HCT116 (cell line): Measurements from ENCODE around the gene HSD3B2. TPM values are rescaled to one million over a fixed set of nuclear protein-coding genes. Genes with fewer than 3 reads are reported as not detected.

Source experiments
- ATAC-seq: fragments of 200-7000 bp; cut with Tn5 transposase; 2 replicates; pipeline ENCODE4 v1.9.1; 2020; ENCODE audit warnings: mild to moderate bottlenecking, moderate library complexity
- BruUV-seq: library from RNA; stranded (reverse); fragments of 400-500 nt; replicated peaks from 2 replicates; lab custom pipeline; 2021; lab: Mats Ljungman, UMichigan
- CTCF ChIA-PET: fragments of 300-600 bp; sonication (Branson Sonifier 250); formaldehyde crosslinking; loops from one replicate; lab custom pipeline; 2021; ENCODE audit warnings: antibody characterized with exemption; lab: Charles Lee
- POLR2A ChIA-PET: fragments of 300-600, 350-600 bp; sonication (Branson Sonifier 250); formaldehyde crosslinking; loops from one replicate; lab custom pipeline; 2021; ENCODE audit warnings: antibody characterized with exemption; lab: Charles Lee
- RAD21 ChIA-PET, 2 experiments: fragments of 300-600 bp; sonication (Branson Sonifier 250); formaldehyde crosslinking; loops; one replicate each; lab custom pipeline; 2023; ENCODE audit warnings: low total read pairs in 2 of 2; ENCODE audit not compliant: uncharacterized antibody in 2 of 2, unreplicated experiment in 2 of 2, low non-redundant PET in 1 of 2; lab: Charles Lee
- DNase-seq: peaks from one replicate; pipeline ENCODE4 v3.0.0-alpha.2; 2010; ENCODE audit warnings: low read depth, low spot score
- H2AFZ ChIP-seq: fragments of 200-600 bp; shearing (Covaris generic), sonication (generic); 2 replicates; pipeline ENCODE4 v1.6.1; 2017; ENCODE audit warnings: low read depth, mixed run types, mixed read lengths, antibody characterized with exemption, low read length; ENCODE audit not compliant: poor library complexity, severe bottlenecking
- H3K27ac ChIP-seq: 2 replicates; pipeline ENCODE4 v1.5.1; 2012; ENCODE audit warnings: low read depth, low read length
- H3K27me3 ChIP-seq: fragments of 200-600 bp; sonication (generic); 2 replicates; pipeline ENCODE4 v1.6.1; 2016; ENCODE audit warnings: mixed run types, low read length, mixed read lengths; ENCODE audit not compliant: insufficient read depth
- H3K36me3 ChIP-seq, 2 experiments: fragments of 200-500 bp in 1 of 2; fragments of 200-600 bp in 1 of 2; sonication (Bioruptor generic) in 1 of 2; sonication (generic) in 1 of 2; 2 replicates each; pipeline versions ENCODE4 v1.5.1 to v1.6.1; 2014 to 2016; ENCODE audit warnings: low read length in 2 of 2, inconsistent platforms in 1 of 2, mixed read lengths in 1 of 2, mixed run types in 1 of 2; ENCODE audit not compliant: insufficient read depth in 2 of 2, control insufficient read depth in 1 of 2
- H3K4me1 ChIP-seq, 2 experiments: fragments of 200-600 bp in 1 of 2; sonication (generic) in 1 of 2; 2 replicates each; pipeline versions ENCODE4 v1.5.1 to v1.6.1; 2012 to 2017; ENCODE audit warnings: low read length in 2 of 2, inconsistent platforms in 1 of 2, mild to moderate bottlenecking in 1 of 2, mixed read lengths in 1 of 2, mixed run types in 1 of 2, moderate library complexity in 1 of 2; ENCODE audit not compliant: insufficient read depth in 2 of 2, control insufficient read depth in 1 of 2
- H3K4me2 ChIP-seq: fragments of 200-600 bp; sonication (generic); 2 replicates; pipeline ENCODE4 v1.6.1; 2017; ENCODE audit warnings: mixed run types, low read length, mixed read lengths
- H3K4me3 ChIP-seq, 2 experiments: fragments of 200-600 bp in 1 of 2; sonication (generic) in 1 of 2; replicated peaks in 1 of 2; 2 replicates each; pipeline ENCODE4 v1.5.1; 2011 to 2016; ENCODE audit warnings: low read length in 2 of 2, control low read depth in 1 of 2, low read depth in 1 of 2, mild to moderate bottlenecking in 1 of 2, mixed read lengths in 1 of 2, mixed run types in 1 of 2
- H3K79me2 ChIP-seq: fragments of 200-600 bp; sonication (generic); 2 replicates; pipeline ENCODE4 v1.6.1; 2017; ENCODE audit warnings: mild to moderate bottlenecking, mixed run types, low read length, moderate library complexity, mixed read lengths; ENCODE audit not compliant: insufficient read depth
- H3K9ac ChIP-seq: fragments of 200-600 bp; sonication (generic); 2 replicates; pipeline ENCODE4 v1.6.1; 2016; ENCODE audit warnings: low read length, mixed read lengths
- H3K9me2 ChIP-seq: fragments of 200-600 bp; sonication (generic), shearing (Covaris generic); 2 replicates; pipeline ENCODE4 v1.6.1; 2017; ENCODE audit warnings: mixed run types, mild to moderate bottlenecking, moderate library complexity; ENCODE audit not compliant: insufficient read depth
- H3K9me3 ChIP-seq, 2 experiments: fragments of 200-500 bp in 1 of 2; fragments of 200-600 bp in 1 of 2; sonication (Bioruptor generic) in 1 of 2; sonication (generic) in 1 of 2; 2 replicates each; pipeline ENCODE4 v1.6.1; 2014 to 2017; ENCODE audit warnings: low read length in 2 of 2, mixed read lengths in 2 of 2, inconsistent platforms in 1 of 2, low read depth in 1 of 2, mild to moderate bottlenecking in 1 of 2, mixed run types in 1 of 2, moderate library complexity in 1 of 2; ENCODE audit not compliant: control insufficient read depth in 1 of 2, insufficient read depth in 1 of 2
- H4K20me1 ChIP-seq: fragments of 200-600 bp; sonication (generic), shearing (Covaris generic); 2 replicates; pipeline ENCODE4 v1.6.1; 2017; ENCODE audit warnings: mixed run types, mild to moderate bottlenecking, moderate library complexity; ENCODE audit not compliant: insufficient read depth
- EGR1 ChIP-seq: IDR thresholded peaks from 2 replicates; pipeline ENCODE4 v1.6.1; 2012; ENCODE audit warnings: low read depth
- FOSL1 ChIP-seq: IDR thresholded peaks from 2 replicates; pipeline ENCODE4 v1.6.1; 2012; ENCODE audit warnings: low read depth
- MAX ChIP-seq: IDR thresholded peaks from 2 replicates; pipeline ENCODE4 v1.6.1; 2012
- POLR2AphosphoS5 ChIP-seq: IDR thresholded peaks from 2 replicates; pipeline ENCODE4 v1.6.1; 2011; ENCODE audit warnings: mild to moderate bottlenecking, low read depth, low read length, moderate library complexity
- RAD21 ChIP-seq: IDR thresholded peaks from 2 replicates; pipeline ENCODE4 v1.6.1; 2012; ENCODE audit warnings: low read depth, mild to moderate bottlenecking
- REST ChIP-seq: IDR thresholded peaks from 2 replicates; pipeline ENCODE4 v1.6.1; 2012; ENCODE audit warnings: low read depth
- SRF ChIP-seq: IDR thresholded peaks from 2 replicates; pipeline ENCODE4 v1.6.1; 2012; ENCODE audit warnings: low read depth
- ZBTB33 ChIP-seq: IDR thresholded peaks from 2 replicates; pipeline ENCODE4 v1.6.1; 2011; ENCODE audit warnings: mild to moderate bottlenecking, low read length, moderate library complexity; ENCODE audit not compliant: insufficient replicate concordance; ENCODE audit errors: extremely low read depth
- ZFX ChIP-seq: fragments of 450-650 bp; IDR thresholded peaks from 2 replicates; pipeline ENCODE4 v1.6.1; 2017
- ZNF274 ChIP-seq: fragments of 200-500 bp; sonication (Bioruptor generic); IDR thresholded peaks from 2 replicates; pipeline ENCODE4 v1.6.1; 2014; ENCODE audit warnings: mild to moderate bottlenecking, low read depth, low read length, inconsistent platforms
- intact Hi-C: fragments of 100-400 bp; cut with micrococcal nuclease; formaldehyde crosslinking; loops from 2 replicates; pipeline ENCODE4 v1.10.0; 2022
- total RNA-seq: library from RNA; stranded (reverse); gene quantifications from one replicate; pipeline ENCODE4 v1.2.1, GENCODE V29; 2021; ENCODE audit not compliant: unreplicated experiment

Gene HSD3B2
- total RNA-seq, 1 experiment from 2014 or later = 1.4 TPM

- H3K4me3 ChIP-seq = no peak overlapping the region
- TF ChIP-seq FOSL1 (no peak), RAD21 (no peak), ZBTB33 (no peak), POLR2AphosphoS5 (no peak)
- TF ChIP-seq, all 23 proteins: peak for 0
- ChIA-PET RAD21 (no interaction called here), CTCF (no interaction called here), POLR2A (no interaction called here)
- Histone ChIP-seq H3K9me3 (no peaks in the 10 kb centered on the region), H3K27me3 (peaks cover 16% of the 10 kb centered on the region; the same call in 1 of the 2 replicates), H3K9ac (no peak overlapping the region), H4K20me1 (no peaks in the 10 kb centered on the region), H3K79me2 (no peaks in the 10 kb centered on the region), H3K9me2 (no peaks in the 10 kb centered on the region), H3K27ac (no peak overlapping the region), H3K4me2 (no peak overlapping the region), H3K36me3 (no peaks in the 10 kb centered on the region), H2AFZ (no peak overlapping the region), H3K4me1 (no peaks in the 10 kb centered on the region)
- intact Hi-C loops = no loop called here
- ATAC-seq (no peak), DNase-seq (no peak)
- no TSS peak for BruUV-seq
These were observed 53.1 kb downstream of the HSD3B2 start for GRCh38 chr1:119467857-119468668.

GRCh38 chr1:119469741-119470140, 54.8 kb downstream of the HSD3B2 start:
- Histone ChIP-seq H4K20me1 (no peaks in the 10 kb centered on the region), H3K4me2 (no peak overlapping the region), H3K4me1 (no peaks in the 10 kb centered on the region), H3K27ac (no peak overlapping the region), H3K79me2 (no peaks in the 10 kb centered on the region), H3K36me3 (no peaks in the 10 kb centered on the region), H3K9ac (no peak overlapping the region), H3K27me3 (peaks cover 16% of the 10 kb centered on the region; the same call in 1 of the 2 replicates), H3K9me3 (no peaks in the 10 kb centered on the region), H3K9me2 (no peaks in the 10 kb centered on the region), H3K4me3 (no peak overlapping the region), H2AFZ (no peak overlapping the region)
- BruUV-seq = no TSS peak
- RAD21 ChIA-PET = no interaction called here
- ATAC-seq (no peak), DNase-seq (no peak)
- CTCF ChIA-PET = no interaction called here
- intact Hi-C loops = loop anchor here (10.0 kb wide), 1 partner anchor 205 kb away; no protein-coding TSS in a partner anchor
- POLR2A ChIA-PET = no interaction called here
- TF ChIP-seq ZBTB33 (no peak), MAX (no peak), ZNF274 (no peak), EGR1 (no peak), RAD21 (no peak), ZFX (no peak), SRF (no peak), REST (no peak)
